WTC11 (cell line): ENCODE measurements around the gene PGAP2. TPM values are rescaled to one million over a fixed set of nuclear protein-coding genes. Genes with fewer than 3 reads are reported as not detected.

Experiments used
- ATAC-seq: fragments of 200-7000 bp; cut with Tn5 transposase; 2 replicates; pipeline ENCODE4 v1.10.0; 2021; ENCODE audit warnings: mild to moderate bottlenecking, moderate library complexity
- CTCF ChIA-PET: fragments of 300-600 bp; sonication (Branson Sonifier 250); formaldehyde crosslinking; loops from one replicate; lab custom pipeline; 2021; ENCODE audit warnings: antibody characterized with exemption; lab: Charles Lee
- POLR2A ChIA-PET: fragments of 350-600 bp; sonication (Branson Sonifier 250); formaldehyde crosslinking; loops from one replicate; lab custom pipeline; 2021; ENCODE audit warnings: antibody characterized with exemption; lab: Charles Lee
- DNase-seq: peaks from one replicate; pipeline ENCODE4 v3.0.0; 2021; ENCODE audit warnings: low spot score
- H3K27ac Mint-ChIP-seq: 2 replicates; pipeline ENCODE4 v1.8.0; 2021; ENCODE audit warnings: mixed read lengths
- H3K27me3 Mint-ChIP-seq: 2 replicates; pipeline ENCODE4 v1.8.0; 2021; ENCODE audit warnings: low read depth, mild to moderate bottlenecking, moderate library complexity, mixed read lengths
- H3K36me3 Mint-ChIP-seq: 2 replicates; pipeline ENCODE4 v1.8.0; 2021; ENCODE audit warnings: mixed read lengths
- H3K4me1 Mint-ChIP-seq: 2 replicates; pipeline ENCODE4 v1.8.0; 2022; ENCODE audit warnings: mixed read lengths
- H3K4me3 Mint-ChIP-seq: 2 replicates; pipeline ENCODE4 v1.8.0; 2021; ENCODE audit warnings: mild to moderate bottlenecking, moderate library complexity, mixed read lengths
- H3K9me3 Mint-ChIP-seq: 2 replicates; pipeline ENCODE4 v1.8.0; 2021; ENCODE audit warnings: mixed read lengths
- AR ChIP-seq: fragments of 250-450 bp; sonication (Bioruptor Pico); IDR thresholded peaks from 2 replicates; pipeline ENCODE4 v1.9.0; 2021; ENCODE audit warnings: mild to moderate bottlenecking
- ATF6 ChIP-seq: sonication (generic); formaldehyde crosslinking; IDR thresholded peaks from 2 replicates; pipeline ENCODE4 v1.8.1; 2023; ENCODE audit warnings: mild to moderate bottlenecking, missing genetic modification reagents
- CBFB ChIP-seq: sonication (generic); formaldehyde crosslinking; IDR thresholded peaks from 2 replicates; pipeline ENCODE4 v1.8.1; 2022; ENCODE audit warnings: mild to moderate bottlenecking, low read depth, missing genetic modification reagents
- CREM ChIP-seq: sonication (generic); formaldehyde crosslinking; IDR thresholded peaks from 2 replicates; pipeline ENCODE4 v1.8.1; 2022; ENCODE audit warnings: mild to moderate bottlenecking, missing genetic modification reagents, moderate library complexity
- CTCF ChIP-seq: fragments of 200-600 bp; IDR thresholded peaks from 2 replicates; pipeline ENCODE4 v1.8.0; 2022; ENCODE audit warnings: antibody characterized with exemption
- E2F5 ChIP-seq: sonication (generic); formaldehyde crosslinking; IDR thresholded peaks from 2 replicates; pipeline ENCODE4 v1.8.1; 2022; ENCODE audit warnings: mild to moderate bottlenecking, moderate library complexity, missing genetic modification reagents
- EMX1 ChIP-seq: fragments of 250-450 bp; sonication (Bioruptor Pico); IDR thresholded peaks from 2 replicates; pipeline ENCODE4 v1.8.0; 2021; ENCODE audit warnings: mild to moderate bottlenecking
- GRHL2 ChIP-seq: fragments of 250-450 bp; sonication (Bioruptor Pico); IDR thresholded peaks from 2 replicates; pipeline ENCODE4 v1.8.0; 2022; ENCODE audit warnings: mild to moderate bottlenecking, moderate library complexity; ENCODE audit not compliant: insufficient replicate concordance, severe bottlenecking
- HMGXB4 ChIP-seq: sonication (generic); formaldehyde crosslinking; IDR thresholded peaks from 2 replicates; pipeline ENCODE4 v1.8.1; 2023; ENCODE audit warnings: mild to moderate bottlenecking, moderate library complexity, missing genetic modification reagents
- IRF2 ChIP-seq: sonication (generic); formaldehyde crosslinking; IDR thresholded peaks from 2 replicates; pipeline ENCODE4 v1.8.0; 2022; ENCODE audit warnings: low read depth, missing genetic modification reagents, borderline replicate concordance
- KAT7 ChIP-seq: sonication (generic); formaldehyde crosslinking; IDR thresholded peaks from 2 replicates; pipeline ENCODE4 v1.8.1; 2023; ENCODE audit warnings: missing genetic modification reagents, mild to moderate bottlenecking, borderline replicate concordance
- MXD4 ChIP-seq: fragments of 250-450 bp; sonication (Bioruptor Pico); IDR thresholded peaks from 2 replicates; pipeline ENCODE4 v1.8.0; 2021; ENCODE audit warnings: mild to moderate bottlenecking, moderate library complexity, borderline replicate concordance
- MYBL2 ChIP-seq: sonication (generic); formaldehyde crosslinking; IDR thresholded peaks from 2 replicates; pipeline ENCODE4 v1.8.1; 2023; ENCODE audit warnings: mild to moderate bottlenecking, moderate library complexity, missing genetic modification reagents
- NFE2L1 ChIP-seq: sonication (generic); formaldehyde crosslinking; IDR thresholded peaks from 2 replicates; pipeline ENCODE4 v1.8.1; 2023; ENCODE audit warnings: missing genetic modification reagents
- RORB ChIP-seq: fragments of 250-450 bp; sonication (Bioruptor Pico); IDR thresholded peaks from 2 replicates; pipeline ENCODE4 v1.9.0; 2021; ENCODE audit warnings: mild to moderate bottlenecking
- TP53 ChIP-seq: sonication (generic); formaldehyde crosslinking; IDR thresholded peaks from 2 replicates; pipeline ENCODE4 v1.8.1; 2023; ENCODE audit warnings: mild to moderate bottlenecking, missing genetic modification reagents
- ZNF138 ChIP-seq: sonication (generic); formaldehyde crosslinking; conservative IDR thresholded peaks from 2 replicates; pipeline ENCODE4 v1.8.1; 2022; ENCODE audit warnings: mild to moderate bottlenecking, moderate library complexity, missing genetic modification reagents
- ZNF232 ChIP-seq: sonication (generic); formaldehyde crosslinking; IDR thresholded peaks from 2 replicates; pipeline ENCODE4 v1.8.0; 2022; ENCODE audit warnings: mild to moderate bottlenecking, missing genetic modification reagents
- ZNF263 ChIP-seq: sonication (generic); formaldehyde crosslinking; IDR thresholded peaks from 2 replicates; pipeline ENCODE4 v1.8.1; 2022; ENCODE audit warnings: low read depth, mild to moderate bottlenecking, moderate library complexity, missing genetic modification reagents
- ZNF532 ChIP-seq: fragments of 250-450 bp; sonication (Bioruptor Pico); IDR thresholded peaks from 2 replicates; pipeline ENCODE4 v1.9.0; 2021; ENCODE audit warnings: mild to moderate bottlenecking, borderline replicate concordance
- total RNA-seq: library from RNA; stranded (reverse); gene quantifications from 3 replicates; pipeline ENCODE4 v1.2.3, GENCODE V29; 2021

Gene PGAP2
- total RNA-seq, 1 experiment from 2014 or later, result 43.0 TPM

- TF ChIP-seq CTCF (no peak), ATF6 (CRISPR knock-in tag) (no peak)
- TF ChIP-seq, all 79 proteins: peak for 0
These were observed 15.6 kb downstream of the PGAP2 start (continued) for GRCh38 chr11:3823762-3824506.

GRCh38 chr11:3824714-3825472 lies 16.5 kb downstream of the PGAP2 start:
- H3K4me3 Mint-ChIP-seq, result no peak overlapping the region
- DNase-seq (peak; percentile 94), ATAC-seq (peak; percentile 92)
- peak overlapping the region; percentile 26 for H3K27ac Mint-ChIP-seq
- ChIA-PET CTCF (interaction anchor here (0.6 to 3.3 kb wide), 17 partner anchors 8 to 248 kb away, joined by 3 to 71 read pairs (median 4); partner anchors contain the start of genes PGAP2, RHOG and STIM1), POLR2A (interaction anchor here (0.5 to 1.0 kb wide), 2 partner anchors 14 to 669 kb away, joined by 3 to 4 read pairs; no protein-coding TSS in a partner anchor)
- no peaks in the 10 kb centered on the region for H3K27me3 Mint-ChIP-seq
- H3K4me1 Mint-ChIP-seq, result peaks cover 41% of the 10 kb centered on the region
- H3K9me3 Mint-ChIP-seq, result no peaks in the 10 kb centered on the region
- H3K36me3 Mint-ChIP-seq, result peaks cover 28% of the 10 kb centered on the region
- no peak for TF ChIP-seq IRF2 (CRISPR knock-in tag)
- no peak for TF ChIP-seq GRHL2
- TF ChIP-seq CBFB (CRISPR knock-in tag), result no peak
- TF ChIP-seq ZNF232 (CRISPR knock-in tag), result 0 out of 2 replicates have a peak, but pooled peaks have one; percentile 40
- TF ChIP-seq ZNF532 (CRISPR knock-in tag), result no peak
- TF ChIP-seq HMGXB4 (CRISPR knock-in tag), result 0 out of 2 replicates have a peak, but pooled peaks have one; percentile 24
- TF ChIP-seq MYBL2 (CRISPR knock-in tag), result no peak
- no peak for TF ChIP-seq TP53 (CRISPR knock-in tag)
- TF ChIP-seq CREM, result 0 out of 2 replicates have a peak, but pooled peaks have one; percentile 26
- TF ChIP-seq KAT7 (CRISPR knock-in tag), result no peak
- no peak for TF ChIP-seq NFE2L1
- peak; percentile 31; the same call in 1 of the 2 replicates for TF ChIP-seq EMX1 (CRISPR knock-in tag)
- no peak for TF ChIP-seq E2F5
- TF ChIP-seq AR (CRISPR knock-in tag), result 0 out of 2 replicates have a peak, but pooled peaks have one; percentile 65
- no peak for TF ChIP-seq ZNF138 (CRISPR knock-in tag)
- TF ChIP-seq ZNF263, result no peak
- no peak for TF ChIP-seq RORB (CRISPR knock-in tag)
- TF ChIP-seq MXD4 (CRISPR knock-in tag), result no peak
